K562 (cell line): ENCODE measurements around the gene PACS1. TPM values are rescaled to one million over a fixed set of nuclear protein-coding genes. Genes with fewer than 3 reads are reported as not detected.

Source experiments
- ELF4 ChIP-seq: fragments of 450-650 bp; formaldehyde crosslinking; IDR thresholded peaks from 2 replicates; pipeline ENCODE4 v1.4.0; 2022; ENCODE audit warnings: missing genetic modification characterization
- EP400 ChIP-seq: fragments of 450-650 bp; IDR thresholded peaks from 2 replicates; pipeline ENCODE4 v1.6.1; 2017; ENCODE audit warnings: antibody characterized with exemption, mild to moderate bottlenecking, moderate library complexity
- HDAC1 ChIP-seq, 2 experiments: fragments of 450-650 bp; IDR thresholded peaks; 2 replicates each; pipeline ENCODE4 v1.6.1; 2016 to 2017; ENCODE audit warnings: inconsistent platforms in 1 of 2, mild to moderate bottlenecking in 1 of 2, moderate library complexity in 1 of 2
- KAT7 ChIP-seq: sonication (generic); formaldehyde crosslinking; IDR thresholded peaks from 2 replicates; pipeline ENCODE4 v1.8.0; 2022; ENCODE audit warnings: missing genetic modification reagents, mild to moderate bottlenecking, borderline replicate concordance
- KLF6 ChIP-seq: fragments of 250-450 bp; sonication (Bioruptor Pico); IDR thresholded peaks from 2 replicates; pipeline ENCODE4 v1.4.0; 2020; ENCODE audit warnings: mild to moderate bottlenecking, moderate library complexity, borderline replicate concordance
- MAFK ChIP-seq: IDR thresholded peaks from 2 replicates; pipeline ENCODE4 v1.6.1; 2011; ENCODE audit warnings: low read length, improper control_type of control experiment
- NCOA2 ChIP-seq, 2 experiments: fragments of 450-650 bp; IDR thresholded peaks; 2 replicates each; pipeline ENCODE4 v1.6.1; 2018; ENCODE audit warnings: mild to moderate bottlenecking in 2 of 2, moderate library complexity in 1 of 2; ENCODE audit not compliant: partially characterized antibody in 2 of 2
- NR1H2 ChIP-seq: sonication (generic); formaldehyde crosslinking; IDR thresholded peaks from 2 replicates; pipeline ENCODE4 v1.4.0; 2020; ENCODE audit warnings: mild to moderate bottlenecking, missing genetic modification reagents
- REST ChIP-seq, 2 experiments: fragments of 450-650 bp; formaldehyde crosslinking in 1 of 2; IDR thresholded peaks; 2 replicates each; pipeline versions ENCODE4 v1.4.0 to v1.6.1; 2014 to 2020; ENCODE audit warnings: mild to moderate bottlenecking in 2 of 2, borderline replicate concordance in 1 of 2, low read depth in 1 of 2
- SAFB2 ChIP-seq: fragments of 200-400 bp; formaldehyde crosslinking; IDR thresholded peaks from 2 replicates; pipeline ENCODE4 v1.6.1; 2018; ENCODE audit warnings: borderline replicate concordance, low read length, low read depth, moderate library complexity; ENCODE audit not compliant: severe bottlenecking
- SIX5 ChIP-seq, 2 experiments: IDR thresholded peaks; 2 replicates each; pipeline ENCODE4 v1.6.1; 2011; ENCODE audit warnings: low read length in 2 of 2, borderline replicate concordance in 1 of 2, low read depth in 1 of 2, mild to moderate bottlenecking in 1 of 2, moderate library complexity in 1 of 2; ENCODE audit not compliant: insufficient read depth in 1 of 2
- SREBF1 ChIP-seq: fragments of 150-350 bp; IDR thresholded peaks from 2 replicates; pipeline ENCODE4 v1.6.1; 2014; ENCODE audit warnings: antibody characterized with exemption, low read depth, low read length, borderline replicate concordance
- TFAM ChIP-seq: fragments of 250-450 bp; sonication (Bioruptor Pico); conservative IDR thresholded peaks from 2 replicates; pipeline ENCODE4 v1.5.0; 2021; ENCODE audit warnings: mild to moderate bottlenecking, moderate library complexity
- USF1 ChIP-seq: sonication (generic); formaldehyde crosslinking; IDR thresholded peaks from 2 replicates; pipeline ENCODE4 v1.9.0; 2022; ENCODE audit warnings: mild to moderate bottlenecking, missing genetic modification reagents
- ZNF24 ChIP-seq: fragments of 450-650 bp; IDR thresholded peaks from 2 replicates; pipeline ENCODE4 v1.6.1; 2016
- ZNF644 ChIP-seq: fragments of 200-800 bp; sonication (Bioruptor generic); IDR thresholded peaks from 2 replicates; pipeline ENCODE4 v1.6.1; 2016; ENCODE audit warnings: low read depth, missing genetic modification characterization, missing compliant biosample characterization
- ZNF830 ChIP-seq: fragments of 250-450 bp; sonication (Bioruptor Pico); IDR thresholded peaks from 2 replicates; pipeline ENCODE4 v1.5.0; 2021; ENCODE audit warnings: mild to moderate bottlenecking
- ZSCAN29 ChIP-seq: fragments of 450-650 bp; IDR thresholded peaks from 2 replicates; pipeline ENCODE4 v1.6.1; 2017
- polyA plus RNA-seq, 8 experiments: library from polyadenylated mRNA; depleted of rRNA in 4 of 8; stranded (reverse) in 5 of 8; unstranded in 3 of 8; fragments of >200 nt; fragmentation: Nextera tagmentation in 2 of 8; fragmentation: Illumina TruSeq in 1 of 8; extraction: Ambion mirVana in 2 of 8; extraction: Trizol in 1 of 8; gene quantifications; 2 replicates each; pipeline versions ENCODE4 v1.2.1 to v1.2.3, GENCODE V29; 2011 to 2014; ENCODE audit warnings: inconsistent platforms in 1 of 8, missing spikeins in 1 of 8
- total RNA-seq, 7 experiments: library from RNA; depleted of rRNA in 6 of 7; stranded (reverse); fragments of >200 nt in 6 of 7; fragmentation: Illumina TruSeq in 2 of 7; extraction: Trizol in 2 of 7; gene quantifications; 2 replicates each; pipeline versions ENCODE4 v1.2.1 to v1.2.3, GENCODE V29; 2011 to 2021; ENCODE audit warnings: low replicate concordance in 1 of 7

PACS1 gene
- total and polyA plus RNA-seq, 9 of the 15 experiments (the other 6 are each of a cell fraction or from before 2014, with no cell fraction given) = 0.34 to 28.1 (median 8.5) TPM

- no peak for TF ChIP-seq REST (IDR thresholded peaks at IDR 0.05; ENCODE audit: borderline replicate concordance)
- 0 out of 2 replicates have a peak, but pooled peaks have one; percentile 22 for TF ChIP-seq REST (CRISPR knock-in tag; IDR thresholded peaks at IDR 0.05; ENCODE audit: low read depth)
- no peak for TF ChIP-seq ZNF830 (CRISPR knock-in tag)
- TF ChIP-seq KAT7 = no peak; the same call in 1 of the 2 replicates
- no peak for TF ChIP-seq NCOA2 (IDR thresholded peaks at IDR 0.05; ENCODE audit: partially characterized antibody in 2 of 2)
- TF ChIP-seq ZSCAN29 = no peak
- TF ChIP-seq KLF6 (CRISPR knock-in tag) = peak; percentile 73; the same call in 1 of the 2 replicates
- no peak for TF ChIP-seq SAFB2
- no peak for TF ChIP-seq TFAM (CRISPR knock-in tag)
- peak in 1 of 2 experiments; percentile 83; a peak in 2 of 4 replicates for TF ChIP-seq HDAC1 (IDR thresholded peaks at IDR 0.05)
- no peak for TF ChIP-seq ZNF24
- TF ChIP-seq EP400 = peak; percentile 96
- TF ChIP-seq SREBF1 = peak; percentile 57; the same call in 1 of the 2 replicates
- peak; percentile 78 to 79 for TF ChIP-seq SIX5 (IDR thresholded peaks at IDR 0.05; ENCODE audit: borderline replicate concordance in 1 of 2, insufficient read depth in 1 of 2, low read depth in 1 of 2, low read length in 2 of 2)
- no peak for TF ChIP-seq USF1 (CRISPR knock-in tag)
- peak; percentile 89; the same call in 1 of the 2 replicates for TF ChIP-seq ELF4 (CRISPR knock-in tag)
- no peak for TF ChIP-seq ZNF644 (tag)
- no peak for TF ChIP-seq MAFK
- no peak for TF ChIP-seq NR1H2
These were observed 18.1 kb upstream of the PACS1 start, which contains the start of gene SF3B2 (continued) for GRCh38 chr11:66051766-66052663.
